Fibroblast of lung (primary cell): ENCODE data around the gene KLHL14. TPM values are rescaled to one million over a fixed set of nuclear protein-coding genes. Genes with fewer than 3 reads are reported as not detected.
"Not testable (repeated sequence)": the region's sequence is repeated elsewhere in the genome, so short reads cannot be mapped to it uniquely, and the experiment has no call there.

Experiments
- DNase-seq, 2 donors: peaks; one replicate each; pipeline versions ENCODE4 v3.0.0 to v3.0.0-alpha.2; 2010; ENCODE audit warnings: low read depth in 2 of 2
- H2AFZ ChIP-seq: 2 replicates; pipeline ENCODE4 v1.5.1; 2012; ENCODE audit warnings: low read length, control low read depth, inconsistent platforms
- H3K27ac ChIP-seq: 2 replicates; pipeline ENCODE4 v1.5.1; 2011; ENCODE audit warnings: low read length, control low read depth; ENCODE audit not compliant: insufficient read depth
- H3K27me3 ChIP-seq: 2 replicates; pipeline ENCODE4 v1.5.1; 2011; ENCODE audit warnings: mild to moderate bottlenecking, low read length; ENCODE audit not compliant: control insufficient read depth, insufficient read depth
- H3K36me3 ChIP-seq: 2 replicates; pipeline ENCODE4 v1.5.1; 2011; ENCODE audit warnings: low read length; ENCODE audit not compliant: control insufficient read depth, insufficient read depth
- H3K4me1 ChIP-seq: 2 replicates; pipeline ENCODE4 v1.5.1; 2011; ENCODE audit warnings: low read length; ENCODE audit not compliant: control insufficient read depth, insufficient read depth; ENCODE audit errors: extremely low read depth
- H3K4me2 ChIP-seq: 2 replicates; pipeline ENCODE4 v1.5.1; 2011; ENCODE audit warnings: low read length, control low read depth; ENCODE audit not compliant: insufficient read depth; ENCODE audit errors: extremely low read depth
- H3K4me3 ChIP-seq, 4 experiments: fragments of 200-600 bp in 1 of 4; sonication (generic) in 1 of 4; replicated peaks in 1 of 4; 2 replicates each; pipeline ENCODE4 v1.5.1; 2011 to 2016; ENCODE audit warnings: low read length in 4 of 4, low read depth in 3 of 4, mild to moderate bottlenecking in 3 of 4, control low read depth in 2 of 4, inconsistent platforms in 1 of 4, mixed read lengths in 1 of 4; ENCODE audit not compliant: insufficient read depth in 1 of 4; ENCODE audit errors: control extremely low read depth in 1 of 4
- H3K79me2 ChIP-seq: 2 replicates; pipeline ENCODE4 v1.5.1; 2012; ENCODE audit warnings: mild to moderate bottlenecking, low read length, inconsistent platforms; ENCODE audit not compliant: control insufficient read depth, insufficient read depth
- H3K9ac ChIP-seq: 2 replicates; pipeline ENCODE4 v1.5.1; 2011; ENCODE audit warnings: mild to moderate bottlenecking, low read length, control low read depth; ENCODE audit not compliant: insufficient read depth
- H3K9me3 ChIP-seq: 2 replicates; pipeline ENCODE4 v1.5.1; 2012; ENCODE audit warnings: low read depth, low read length; ENCODE audit not compliant: control insufficient read depth, insufficient read depth
- H4K20me1 ChIP-seq: 2 replicates; pipeline ENCODE4 v1.5.1; 2011; ENCODE audit warnings: low read length; ENCODE audit not compliant: control insufficient read depth, insufficient read depth; ENCODE audit errors: extremely low read depth
- CTCF ChIP-seq, 2 donors: IDR thresholded peaks in 1 of 2; conservative IDR thresholded peaks in 1 of 2; 1 replicate in 1 of 2; 2 replicates in 1 of 2; pipeline ENCODE4 v1.5.1; 2011 to 2012; ENCODE audit warnings: low read length in 2 of 2, control low read depth in 1 of 2, inconsistent platforms in 1 of 2, low read depth in 1 of 2, mild to moderate bottlenecking in 1 of 2
- EZH2 ChIP-seq: IDR thresholded peaks from 2 replicates; pipeline ENCODE4 v1.5.1; 2012; ENCODE audit warnings: low read length, control low read depth, mild to moderate bottlenecking; ENCODE audit errors: missing control alignments
- polyA plus RNA-seq, 2 donors: library from polyadenylated mRNA; depleted of rRNA in 1 of 2; stranded (reverse) in 1 of 2; unstranded in 1 of 2; fragments of >200 nt; gene quantifications; 2 replicates each; pipeline ENCODE4 v1.2.1, GENCODE V29; 2011 to 2012; ENCODE audit warnings: missing spikeins in 1 of 2
- total RNA-seq: library from RNA; depleted of rRNA; stranded (reverse); fragments of >200 nt; gene quantifications from 2 replicates; pipeline ENCODE4 v1.2.1, GENCODE V29; 2014

KLHL14 gene
- total and polyA plus RNA-seq, 2 donors (not counting 1 experiment from before 2014, with no cell fraction given) = not detected

GRCh38 chr18:32801228-32801627, 28.4 kb upstream of the KLHL14 start:
- Histone ChIP-seq H3K9ac (no peak overlapping the region), H2AFZ (no peak overlapping the region), H4K20me1 (no peaks in the 10 kb centered on the region), H3K27me3 (no peaks in the 10 kb centered on the region), H3K27ac (no peak overlapping the region), H3K4me3 (no peak overlapping the region), H3K79me2 (no peaks in the 10 kb centered on the region), H3K4me2 (no peak overlapping the region), H3K4me1 (no peaks in the 10 kb centered on the region), H3K36me3 (no peaks in the 10 kb centered on the region), H3K9me3 (no peaks in the 10 kb centered on the region)
- TF ChIP-seq CTCF (conservative IDR thresholded peaks at IDR 0.05 in 1 of 2, IDR thresholded peaks at IDR 0.05 in 1 of 2; ENCODE audit: low read depth in 1 of 2, low read length in 2 of 2) (no peak), EZH2 (no peak)
- no peak for DNase-seq

DNA sequence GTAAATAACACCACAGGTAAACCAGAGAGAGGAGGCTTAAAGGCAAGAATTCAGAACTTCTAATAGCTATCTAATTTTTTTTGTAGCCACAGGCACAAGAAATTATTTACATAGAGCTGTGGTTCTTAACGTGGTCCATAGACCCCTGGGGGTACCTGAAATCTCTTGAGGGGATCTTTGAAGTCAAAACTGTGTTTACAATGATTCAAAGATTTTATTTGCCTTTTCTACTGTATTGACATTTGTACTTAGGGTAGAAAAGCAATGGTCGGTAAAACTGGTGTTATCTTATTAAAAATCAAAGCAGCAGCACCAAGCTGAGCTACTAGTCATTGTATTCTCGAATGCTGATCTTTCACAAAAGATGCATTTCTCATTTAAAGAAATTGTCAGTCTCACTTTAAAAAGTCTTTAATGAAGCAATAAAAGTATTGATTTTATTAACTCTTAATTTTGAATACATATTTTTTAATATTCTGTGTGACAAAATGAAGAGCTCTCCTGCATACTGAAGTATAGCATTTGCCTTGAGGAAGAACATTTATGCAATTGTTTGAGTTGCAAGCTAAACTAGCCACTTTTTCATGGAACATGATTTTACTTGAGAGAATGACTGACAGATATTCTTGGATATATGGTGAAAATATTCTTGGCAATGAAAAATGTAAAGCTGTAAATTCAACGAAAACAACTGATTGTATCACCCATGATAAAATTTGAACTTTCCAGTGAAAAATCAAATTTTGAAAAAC, 25.6 kb upstream of the KLHL14 start:
- Histone ChIP-seq H4K20me1 (no peaks in the 10 kb centered on the region), H3K27me3 (no peaks in the 10 kb centered on the region), H3K9ac (no peak overlapping the region), H2AFZ (no peak overlapping the region), H3K27ac (no peak overlapping the region), H3K36me3 (no peaks in the 10 kb centered on the region), H3K4me2 (no peak overlapping the region), H3K9me3 (no peaks in the 10 kb centered on the region), H3K4me3 (no peak overlapping the region), H3K4me1 (no peaks in the 10 kb centered on the region), H3K79me2 (no peaks in the 10 kb centered on the region)
- no peak for DNase-seq
- TF ChIP-seq CTCF (conservative IDR thresholded peaks at IDR 0.05 in 1 of 2, IDR thresholded peaks at IDR 0.05 in 1 of 2; ENCODE audit: low read depth in 1 of 2, low read length in 2 of 2) (no peak), EZH2 (no peak)

DNA sequence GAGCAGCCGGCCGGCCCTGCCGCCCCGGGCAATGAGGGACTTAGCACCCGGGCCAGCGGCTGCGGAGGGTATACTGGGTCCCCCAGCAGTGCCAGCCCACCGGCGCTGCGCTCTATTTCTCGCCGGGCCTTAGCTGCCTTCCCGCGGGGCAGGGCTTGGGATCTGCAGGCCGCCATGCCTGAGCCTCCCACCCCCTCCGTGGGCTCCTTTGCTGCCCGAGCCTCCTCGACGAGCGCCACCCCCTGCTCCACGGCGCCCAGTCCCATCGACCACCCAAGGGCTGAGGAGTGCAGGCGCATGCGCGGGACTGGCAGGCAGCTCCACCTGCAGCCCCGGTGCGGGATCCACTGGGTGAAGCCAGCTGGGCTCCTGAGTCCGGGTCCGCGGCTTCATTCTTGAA, 21.8 kb upstream of the KLHL14 start:
- H2AFZ ChIP-seq, H4K20me1 ChIP-seq, H3K4me2 ChIP-seq, H3K27me3 ChIP-seq, H3K36me3 ChIP-seq, DNase-seq, H3K79me2 ChIP-seq, H3K4me3 ChIP-seq, H3K4me1 ChIP-seq, H3K27ac ChIP-seq, H3K9ac ChIP-seq, H3K9me3 ChIP-seq: not testable (repeated sequence)
